ENCODE data around the gene LRIG1. TPM values are rescaled to one million over a fixed set of nuclear protein-coding genes. Genes with fewer than 3 reads are reported as not detected.

The LRIG1 gene
- total RNA-seq, 2 experiments from 2014 or later, result 33.8 to 37.1 TPM

DNA sequence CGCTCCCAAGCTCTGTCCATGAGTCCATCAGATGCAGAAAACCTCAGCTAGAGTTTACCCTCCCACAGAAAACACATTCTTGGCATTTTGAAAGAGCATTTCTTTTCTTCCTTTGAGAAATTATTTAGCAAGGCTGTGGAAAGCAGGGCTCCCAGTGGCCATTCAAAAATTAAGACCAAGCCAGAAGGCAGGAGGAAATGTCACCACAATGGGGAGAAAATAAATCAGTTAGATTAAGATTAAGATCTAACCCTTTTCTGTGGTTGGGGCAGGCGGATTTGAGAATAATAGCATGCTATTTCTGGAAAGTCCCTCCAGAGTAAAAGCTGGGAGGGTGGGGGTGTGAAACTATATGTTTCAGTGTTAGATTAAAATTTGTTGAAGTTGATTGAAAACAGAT is 20.2 kb downstream of the LRIG1 start:
- POLR2A ChIA-PET, result interaction anchor here (0.6 to 1.0 kb wide), 4 partner anchors 9 to 19 kb away, joined by 3 to 8 read pairs (median 4); no protein-coding TSS in a partner anchor
- CTCF ChIA-PET, result interaction anchor here (1.6 kb wide), 1 partner anchor 16 kb away, joined by 5 read pairs; no protein-coding TSS in a partner anchor

DNA sequence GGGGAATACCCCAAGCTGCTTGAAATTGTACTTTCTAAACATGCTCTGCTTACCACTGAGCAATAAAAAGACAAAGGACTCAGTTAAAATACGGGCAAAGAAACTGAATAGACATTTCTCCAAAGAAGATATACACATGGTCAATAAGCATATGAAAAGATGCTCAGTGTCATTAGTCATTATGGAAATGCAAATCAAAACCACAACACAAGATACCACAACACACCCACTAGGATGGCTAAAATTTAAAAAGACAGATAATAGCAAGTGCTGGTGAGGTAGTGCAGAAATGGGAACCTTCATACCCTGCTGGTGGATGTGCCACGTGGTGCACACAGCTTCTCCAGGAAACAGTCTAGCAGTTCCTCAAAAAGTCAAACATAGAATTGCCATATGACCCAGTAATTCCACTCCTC is 21.3 kb downstream of the LRIG1 start:
- ChIA-PET CTCF (interaction anchor here (1.4 kb wide), 1 partner anchor 23 kb away, joined by 3 read pairs; no protein-coding TSS in a partner anchor), POLR2A (interaction anchor here (1.3 kb wide), 1 partner anchor 10 kb away, joined by 4 read pairs; no protein-coding TSS in a partner anchor)

- CTCF ChIA-PET, result interaction anchor here (1.4 kb wide), 1 partner anchor 23 kb away, joined by 3 read pairs; no protein-coding TSS in a partner anchor
- POLR2A ChIA-PET, result interaction anchor here (1.0 to 1.3 kb wide), 2 partner anchors 10 kb away, joined by 4 read pairs; no protein-coding TSS in a partner anchor
Observed at GRCh38 chr3:66478960-66479359, 21.9 kb downstream of the LRIG1 start.

GRCh38 chr3:66477856-66478255 is 23.0 kb downstream of the LRIG1 start:
- CTCF ChIA-PET, result no interaction called here
- POLR2A ChIA-PET, result interaction anchor here (1.2 kb wide), 1 partner anchor 175 kb away, joined by 3 read pairs; no protein-coding TSS in a partner anchor

GRCh38 chr3:66476852-66477381 is 23.9 kb downstream of the LRIG1 start:
- CTCF ChIA-PET, result no interaction called here
- POLR2A ChIA-PET, result no interaction called here

DNA sequence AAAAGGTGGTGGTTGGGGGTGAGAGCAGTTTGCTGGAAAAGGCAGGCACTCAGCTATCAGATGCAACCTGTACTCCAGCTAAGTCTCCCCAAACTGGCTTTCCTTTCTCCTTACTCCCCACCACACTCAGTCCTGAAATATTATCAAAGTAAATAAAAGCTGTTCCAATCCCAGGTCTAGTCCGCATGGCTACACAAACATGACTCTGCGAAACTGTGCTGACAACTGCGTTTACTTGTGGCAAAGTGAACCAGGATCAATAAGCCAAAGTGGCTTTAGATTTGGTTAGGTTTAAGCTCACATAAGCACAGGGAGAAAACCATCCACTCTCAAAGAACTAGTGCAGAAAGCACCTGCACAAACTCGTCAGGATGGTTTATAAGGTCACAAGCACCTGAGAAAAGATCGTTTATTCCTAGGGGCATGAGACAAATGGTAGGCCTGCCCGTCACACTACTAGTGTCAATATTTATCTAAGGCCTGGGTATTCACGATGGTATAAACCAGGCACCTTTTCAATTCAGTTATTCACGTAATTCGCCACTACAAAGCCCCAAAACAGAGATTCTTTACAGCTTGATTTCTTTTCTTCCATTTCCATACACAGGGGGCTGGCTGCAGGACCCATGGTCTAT is 25.3 kb downstream of the LRIG1 start:
- CTCF ChIA-PET, result no interaction called here
- POLR2A ChIA-PET, result no interaction called here

DNA sequence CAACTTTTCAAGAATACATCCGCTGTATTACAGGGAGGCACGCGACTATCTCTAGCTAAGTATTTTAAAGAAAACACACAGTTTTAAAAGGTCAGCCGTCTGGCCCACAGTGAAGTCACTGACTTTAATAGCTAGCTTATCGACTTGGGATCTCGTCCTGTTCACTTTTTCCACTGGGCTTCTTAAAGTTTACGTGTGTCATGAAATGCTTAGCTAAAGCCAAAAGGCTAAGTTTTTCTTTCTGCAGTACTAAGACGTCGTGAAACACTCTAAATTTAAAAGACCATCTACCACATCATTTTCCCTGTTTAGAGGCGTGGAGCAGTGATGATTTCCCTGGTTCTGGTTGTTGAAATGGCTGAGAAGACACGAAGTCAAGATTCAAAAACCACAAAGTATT is 27.1 kb downstream of the LRIG1 start:
- ChIA-PET CTCF (interaction anchor here (1.5 kb wide), 1 partner anchor 10 kb away, joined by 5 read pairs; no protein-coding TSS in a partner anchor), POLR2A (interaction anchor here (1.0 kb wide), 1 partner anchor 8 kb away, joined by 3 read pairs; no protein-coding TSS in a partner anchor)

GRCh38 chr3:66473181-66473580 is 27.6 kb downstream of the LRIG1 start:
- POLR2A ChIA-PET, result interaction anchor here (1.0 to 1.4 kb wide), 2 partner anchors 9 to 27 kb away, joined by 3 to 5 read pairs; partner anchors contain the start of gene LRIG1
- CTCF ChIA-PET, result interaction anchor here (1.5 kb wide), 1 partner anchor 10 kb away, joined by 5 read pairs; no protein-coding TSS in a partner anchor

DNA sequence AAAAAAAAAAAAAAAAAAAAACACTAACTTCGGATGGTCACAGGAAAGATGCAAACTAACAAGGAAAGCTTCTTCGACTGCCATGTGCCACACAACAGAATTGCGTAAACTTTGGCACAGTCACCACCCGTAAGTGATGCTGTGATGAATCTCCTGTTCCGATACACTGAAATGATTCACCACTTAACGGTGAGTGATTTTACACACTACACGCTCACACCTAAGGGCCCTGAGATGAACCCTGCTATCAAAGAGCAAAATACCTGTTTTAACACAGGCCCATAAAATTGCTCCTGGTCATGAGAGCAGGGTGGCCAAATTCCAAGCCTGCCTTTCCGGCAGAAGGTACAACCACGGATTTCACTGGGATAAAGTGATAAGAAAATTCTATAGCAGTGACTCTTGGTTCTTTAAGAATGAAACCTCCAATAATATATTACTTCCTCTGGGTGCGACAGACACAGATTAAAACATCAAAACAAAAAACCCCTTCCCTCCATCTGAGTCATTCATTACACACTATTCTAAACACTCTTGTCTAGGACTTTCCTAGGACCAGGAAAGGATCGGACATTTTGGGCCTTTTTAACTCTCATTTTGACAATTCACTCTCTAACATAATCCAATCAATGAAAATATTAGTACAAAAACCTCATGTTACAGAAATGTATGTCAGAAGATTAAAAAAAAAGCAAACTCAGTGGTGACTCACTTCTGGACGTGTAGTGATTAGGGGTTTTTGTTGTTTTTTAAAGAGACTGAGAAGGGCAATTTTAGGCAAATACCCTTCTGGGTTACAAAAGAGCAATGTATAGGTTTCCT is 28.3 kb downstream of the LRIG1 start:
- ChIA-PET POLR2A (interaction anchor here (0.7 to 1.4 kb wide), 5 partner anchors 9 to 43 kb away, joined by 4 to 10 read pairs (median 5); partner anchors contain the start of gene LRIG1), CTCF (interaction anchor here (1.5 to 1.6 kb wide), 2 partner anchors 11 to 24 kb away, joined by 4 to 5 read pairs; no protein-coding TSS in a partner anchor)

DNA sequence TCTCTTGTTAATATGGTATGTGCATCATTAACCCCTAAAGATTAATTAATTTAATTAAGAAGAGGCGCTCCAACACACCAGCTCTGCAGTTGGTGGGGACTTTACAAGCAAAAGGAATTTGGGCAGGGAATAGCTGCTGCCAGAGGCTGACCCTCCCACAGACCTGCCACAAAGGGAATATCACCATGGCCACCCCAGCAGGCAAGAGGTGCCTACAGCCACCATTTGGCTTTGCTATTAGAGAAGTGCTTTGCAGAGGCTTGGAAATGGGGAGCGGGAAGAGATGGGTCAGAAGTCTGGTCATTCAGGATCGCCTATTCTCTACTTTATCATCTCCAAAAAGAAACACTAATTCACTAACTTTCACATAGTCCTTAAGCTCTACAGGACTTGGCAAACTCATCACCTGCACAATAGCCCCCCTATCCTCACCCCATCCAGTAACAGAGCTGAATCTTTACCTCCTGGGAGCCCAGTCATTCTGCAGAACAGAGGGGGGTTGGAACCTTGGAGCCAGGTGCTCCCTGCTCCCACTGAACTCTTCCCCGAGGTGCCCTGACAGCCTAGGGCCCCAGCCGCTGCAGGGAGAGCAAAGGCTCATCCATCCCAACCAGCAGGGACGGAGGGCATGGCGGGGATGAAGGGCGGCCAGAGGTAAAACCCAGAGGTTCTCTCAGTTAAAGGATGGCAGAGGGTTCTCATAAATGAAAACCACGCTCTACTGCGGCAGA is 29.7 kb downstream of the LRIG1 start:
- ChIA-PET CTCF (interaction anchor here (1.6 kb wide), 1 partner anchor 25 kb away, joined by 4 read pairs; no protein-coding TSS in a partner anchor), POLR2A (interaction anchor here (1.0 to 1.4 kb wide), 2 partner anchors 10 to 20 kb away, joined by 4 to 8 read pairs; no protein-coding TSS in a partner anchor)

GRCh38 chr3:66470285-66470684 is 30.5 kb downstream of the LRIG1 start:
- CTCF ChIA-PET, result interaction anchor here (1.5 to 1.9 kb wide), 2 partner anchors 30 to 63 kb away, joined by 3 to 5 read pairs; no protein-coding TSS in a partner anchor

GRCh38 chr3:66469220-66469640 is 31.6 kb downstream of the LRIG1 start:
- ChIA-PET POLR2A (interaction anchor here (0.7 to 1.4 kb wide), 7 partner anchors 10 to 75 kb away, joined by 3 to 4 read pairs (median 3); partner anchors contain the start of gene LRIG1), CTCF (interaction anchor here (1.1 to 1.9 kb wide), 5 partner anchors 21 to 192 kb away, joined by 3 to 5 read pairs (median 3); partner anchors contain the start of gene LRIG1)

More at GRCh38 chr3:66470285-66470684, 30.5 kb downstream of the LRIG1 start:
- POLR2A ChIA-PET, result interaction anchor here (1.0 kb wide), 1 partner anchor 11 kb away, joined by 3 read pairs; no protein-coding TSS in a partner anchor

DNA sequence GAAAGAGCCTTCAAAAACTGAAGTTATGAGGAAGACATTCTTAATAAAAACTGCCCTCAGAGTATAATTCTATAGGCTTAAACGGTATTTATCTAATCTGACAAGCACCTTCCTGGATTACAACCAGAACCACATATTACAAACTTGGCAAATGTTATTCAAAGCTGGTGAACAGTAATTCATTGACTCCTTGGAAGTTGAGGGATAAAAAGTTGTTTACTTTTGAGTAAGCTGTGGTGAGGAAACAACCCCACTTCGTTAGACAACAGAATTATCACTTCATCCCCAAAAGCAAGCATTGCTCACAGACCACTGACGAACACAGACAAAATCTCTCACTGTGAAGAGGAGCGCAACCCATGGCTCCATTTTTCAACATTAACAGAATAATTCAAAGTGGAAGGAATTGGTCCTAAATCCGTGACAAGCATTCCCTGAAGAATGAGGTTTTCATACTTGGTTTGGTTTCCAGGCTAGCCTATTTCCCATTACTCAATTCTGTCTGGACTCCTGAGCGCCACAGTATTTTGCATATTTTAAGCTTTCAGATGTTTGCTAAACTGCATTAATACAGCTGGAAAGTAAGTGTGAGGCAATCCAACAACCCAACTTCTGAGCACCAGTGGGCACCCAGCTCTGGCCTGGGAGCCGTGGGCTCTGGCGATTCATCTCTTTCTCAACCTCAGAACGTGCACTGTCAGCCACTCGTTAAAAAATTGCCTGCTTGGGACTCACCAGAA is 32.7 kb downstream of the LRIG1 start:
- POLR2A ChIA-PET, result interaction anchor here (1.4 kb wide), 1 partner anchor 31 kb away, joined by 4 read pairs; no protein-coding TSS in a partner anchor

DNA sequence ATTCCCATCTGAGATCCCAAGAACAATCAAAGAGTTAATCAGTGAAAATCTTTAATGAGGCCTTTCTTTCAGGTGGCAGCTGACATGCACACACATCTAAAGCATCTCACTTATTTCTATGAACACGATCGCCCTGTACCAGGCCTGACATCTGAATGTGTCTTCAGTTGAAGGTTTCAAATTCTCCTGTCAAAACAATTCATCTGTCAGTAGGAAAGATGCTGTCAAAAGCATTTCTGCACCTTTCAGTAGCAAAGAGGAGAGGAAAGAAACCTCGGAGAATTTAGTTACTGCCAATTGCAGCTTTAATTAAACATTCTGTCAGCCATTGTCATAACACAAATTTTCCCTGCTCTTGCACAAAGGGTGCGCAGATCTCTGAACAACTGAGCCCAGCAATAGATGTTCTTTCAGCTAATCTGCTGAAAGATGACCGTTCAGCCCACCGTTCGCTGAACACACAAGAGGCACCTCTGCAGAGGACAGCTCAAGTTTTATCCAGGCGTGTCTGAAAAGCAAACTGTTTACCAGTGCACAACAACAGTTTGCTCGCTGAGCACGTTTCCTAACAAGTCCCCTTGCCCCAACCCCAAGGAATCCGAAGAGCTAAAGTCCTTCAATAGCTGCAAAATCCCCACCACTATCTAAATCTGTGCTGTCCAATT is 34.1 kb downstream of the LRIG1 start:
- CTCF ChIA-PET, result interaction anchor here (0.7 to 1.0 kb wide), 2 partner anchors 12 to 89 kb away, joined by 3 to 4 read pairs; no protein-coding TSS in a partner anchor
- POLR2A ChIA-PET, result interaction anchor here (0.6 kb wide), 1 partner anchor 14 kb away, joined by 4 read pairs; no protein-coding TSS in a partner anchor

More for the DNA sequence above, 32.7 kb downstream of the LRIG1 start:
- CTCF ChIA-PET, result interaction anchor here (1.1 to 1.2 kb wide), 2 partner anchors 32 to 191 kb away, joined by 3 read pairs; partner anchors contain the start of gene LRIG1

- CTCF ChIA-PET, result interaction anchor here (1.8 kb wide), 1 partner anchor 18 kb away, joined by 4 read pairs; no protein-coding TSS in a partner anchor
- POLR2A ChIA-PET, result no interaction called here
Observed at GRCh38 chr3:66465587-66465986, 35.2 kb downstream of the LRIG1 start.

GRCh38 chr3:66465034-66465433 is 35.8 kb downstream of the LRIG1 start:
- CTCF ChIA-PET, result interaction anchor here (1.8 kb wide), 1 partner anchor 19 kb away, joined by 4 read pairs; no protein-coding TSS in a partner anchor
- POLR2A ChIA-PET, result no interaction called here

- ChIA-PET POLR2A (no interaction called here), CTCF (interaction anchor here (1.8 kb wide), 1 partner anchor 19 kb away, joined by 4 read pairs; no protein-coding TSS in a partner anchor)
Observed at GRCh38 chr3:66464512-66464894, 36.3 kb downstream of the LRIG1 start.
